HG02943 (cell line): ENCODE measurements around the gene DMRT3.

Source experiments
- ATAC-seq: cut with Tn5 transposase; IDR thresholded peaks from one replicate; pipeline ENCODE4 v1.9.1; 2021; ENCODE audit warnings: mild to moderate bottlenecking, low read depth, moderate library complexity; ENCODE audit not compliant: unreplicated experiment

DMRT3 gene, protein sequence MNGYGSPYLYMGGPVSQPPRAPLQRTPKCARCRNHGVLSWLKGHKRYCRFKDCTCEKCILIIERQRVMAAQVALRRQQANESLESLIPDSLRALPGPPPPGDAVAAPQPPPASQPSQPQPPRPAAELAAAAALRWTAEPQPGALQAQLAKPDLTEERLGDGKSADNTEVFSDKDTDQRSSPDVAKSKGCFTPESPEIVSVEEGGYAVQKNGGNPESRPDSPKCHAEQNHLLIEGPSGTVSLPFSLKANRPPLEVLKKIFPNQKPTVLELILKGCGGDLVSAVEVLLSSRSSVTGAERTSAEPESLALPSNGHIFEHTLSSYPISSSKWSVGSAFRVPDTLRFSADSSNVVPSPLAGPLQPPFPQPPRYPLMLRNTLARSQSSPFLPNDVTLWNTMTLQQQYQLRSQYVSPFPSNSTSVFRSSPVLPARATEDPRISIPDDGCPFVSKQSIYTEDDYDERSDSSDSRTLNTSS

DNA sequence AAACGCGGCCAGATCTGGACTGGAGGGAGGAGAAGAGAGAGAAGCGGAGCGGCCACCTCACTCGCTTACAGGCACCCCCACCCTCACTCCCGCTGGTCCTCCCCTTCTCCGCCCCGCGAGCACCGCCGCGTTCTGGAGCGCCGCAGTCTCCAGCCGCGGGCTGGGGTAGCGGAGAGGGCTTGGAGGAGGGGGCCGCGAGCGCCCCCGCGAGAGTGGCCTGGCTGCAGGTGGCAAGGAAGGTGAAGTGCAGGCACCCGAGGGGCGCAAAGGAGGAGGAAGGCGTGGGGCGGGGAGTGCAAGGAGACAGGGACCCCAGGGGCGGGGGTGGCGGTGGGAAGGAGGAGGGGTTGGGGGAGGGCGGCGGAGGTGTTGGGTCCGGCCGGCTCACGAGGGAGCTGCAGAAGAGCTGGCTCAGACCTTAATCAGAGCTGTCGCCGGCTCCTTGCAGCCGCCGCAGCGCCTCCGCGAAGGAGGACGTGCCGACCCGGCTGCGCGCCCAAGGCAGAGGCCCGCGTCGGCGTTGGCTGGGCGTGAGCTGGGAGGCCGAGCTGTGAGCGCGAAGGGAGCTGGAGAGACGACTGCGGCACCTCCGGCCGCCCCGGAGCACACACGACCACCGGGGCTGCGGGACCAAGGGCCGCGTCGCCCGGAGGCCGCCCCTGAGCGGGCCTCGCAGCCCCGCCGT lies at the start of gene DMRT3:
DMRT3 (plus strand) TSS at position 398 of the 685 bp plus-strand sequence. CDS start 347 bp downstream, outside the sequence.
- ATAC-seq, result no peak

DNA sequence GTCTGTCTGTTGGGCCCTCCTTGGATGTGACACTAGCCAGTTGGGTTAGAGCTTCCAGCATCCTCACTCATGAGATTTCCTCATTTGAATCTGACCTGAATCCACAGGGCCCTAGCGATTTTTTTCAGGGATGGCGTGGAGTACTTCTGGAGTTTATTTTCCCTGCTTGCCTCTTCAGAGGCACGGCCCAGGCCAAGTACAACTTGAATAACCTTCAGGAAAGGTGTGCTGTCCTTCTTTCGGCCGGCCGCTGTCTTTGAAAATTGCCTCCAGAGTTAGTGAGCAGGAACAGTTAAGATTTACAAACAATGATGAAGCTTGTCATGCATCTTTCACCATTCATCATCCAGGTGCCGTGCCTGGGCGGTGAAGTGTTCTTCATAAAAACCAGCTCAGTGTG lies 49.5 kb upstream of the DMRT3 start:
- ATAC-seq, result no peak

DNA sequence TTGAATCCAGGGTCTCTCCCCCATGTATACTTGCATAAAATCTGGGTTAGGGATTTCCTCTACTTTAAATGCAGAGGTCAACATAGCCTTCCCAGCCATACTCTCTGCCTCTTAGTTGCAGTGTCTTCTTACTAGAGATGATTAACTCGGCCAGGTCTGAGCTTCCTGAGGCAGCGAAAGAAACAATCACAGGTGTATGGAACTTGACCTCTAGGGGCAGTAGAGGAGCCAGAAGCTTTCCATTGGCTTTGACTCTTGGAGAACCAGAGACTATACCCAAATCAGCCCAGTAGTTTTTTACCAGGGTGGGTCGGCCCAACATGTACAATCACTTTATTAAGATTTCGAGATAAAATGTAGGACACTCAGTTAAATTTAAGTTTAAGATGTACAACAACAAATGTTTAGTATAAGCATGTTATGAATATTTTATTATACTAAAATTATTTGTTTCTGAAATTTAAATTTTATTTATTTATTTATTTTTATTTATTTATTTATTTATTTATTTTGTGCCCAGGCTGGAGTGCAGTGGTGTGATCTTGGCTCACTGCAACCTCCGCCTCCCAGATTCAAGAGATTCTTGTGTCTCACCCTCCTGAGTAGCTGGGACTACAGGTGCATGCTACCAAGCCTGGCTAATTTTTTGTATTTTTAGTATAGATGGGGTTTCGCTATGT lies 48.0 kb upstream of the DMRT3 start:
- peak; percentile 92 for ATAC-seq

DNA sequence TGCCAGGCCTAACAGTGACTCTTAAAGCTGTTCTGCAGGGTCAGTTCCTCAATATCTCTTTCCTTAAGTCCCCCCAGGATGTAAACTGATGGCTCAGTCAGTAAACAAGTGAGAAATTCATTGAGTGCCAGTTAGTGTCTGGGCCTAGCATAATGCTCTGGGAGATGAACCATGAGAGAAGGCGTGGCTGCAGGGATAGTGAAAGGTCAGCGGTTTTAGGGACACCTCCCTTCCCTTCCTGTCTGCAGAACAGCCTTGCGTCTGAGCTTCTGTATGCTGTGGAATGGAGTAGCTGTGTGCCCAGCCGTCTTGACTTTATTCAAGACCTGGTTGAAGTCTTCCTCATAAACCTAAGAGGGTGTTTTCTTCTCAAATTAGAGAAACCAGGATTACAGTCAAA lies 46.7 kb upstream of the DMRT3 start:
- no peak for ATAC-seq

DNA sequence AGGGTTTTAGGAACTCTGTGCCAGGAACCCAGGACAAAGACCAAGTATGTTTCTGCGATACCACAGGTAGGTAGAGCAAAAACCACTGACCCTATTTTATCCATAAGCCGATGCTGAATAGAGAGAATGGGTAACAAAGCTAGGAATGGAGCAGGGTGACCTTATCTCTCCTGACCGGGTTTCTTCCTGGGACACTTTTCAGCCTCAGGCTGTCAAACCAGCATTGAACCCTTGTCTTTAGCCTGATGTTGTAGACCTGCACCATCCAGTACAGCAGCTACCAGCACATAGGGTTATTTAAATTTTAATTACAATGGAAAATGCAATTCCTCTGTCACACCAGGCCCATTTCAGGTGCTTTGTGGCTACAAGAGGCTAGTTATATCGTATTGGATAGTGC lies 43.1 kb upstream of the DMRT3 start:
- ATAC-seq, result no peak

DNA sequence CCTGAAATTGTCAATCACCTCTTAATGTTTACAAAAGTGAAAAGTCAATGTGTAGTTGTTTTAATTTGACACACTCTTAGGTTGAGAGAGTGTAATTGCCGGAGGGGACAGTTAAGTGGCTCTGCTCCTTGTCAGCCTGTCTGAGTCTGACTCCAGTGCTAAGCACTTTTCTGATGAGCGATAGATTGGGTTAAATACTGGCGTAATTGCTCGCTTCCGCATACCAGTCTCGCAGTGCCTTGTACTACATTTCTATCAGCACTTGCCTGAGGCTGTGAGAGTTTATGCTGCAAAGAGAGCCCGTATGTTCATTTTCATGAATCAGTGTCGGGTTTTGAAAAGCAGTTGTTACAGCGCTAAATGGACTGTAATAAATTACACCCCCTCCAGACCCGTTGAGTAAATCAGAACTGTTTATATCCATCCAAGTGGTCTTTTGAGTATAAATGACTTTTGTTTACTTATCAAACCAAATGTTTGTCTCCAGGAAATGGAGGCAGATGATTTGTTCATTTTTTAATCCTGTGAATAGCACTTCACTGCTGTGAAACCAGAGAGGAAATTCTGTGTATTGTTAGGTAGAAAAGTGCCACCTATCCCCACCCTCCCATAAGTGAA lies 41.0 kb upstream of the DMRT3 start:
- ATAC-seq, result no peak

DNA sequence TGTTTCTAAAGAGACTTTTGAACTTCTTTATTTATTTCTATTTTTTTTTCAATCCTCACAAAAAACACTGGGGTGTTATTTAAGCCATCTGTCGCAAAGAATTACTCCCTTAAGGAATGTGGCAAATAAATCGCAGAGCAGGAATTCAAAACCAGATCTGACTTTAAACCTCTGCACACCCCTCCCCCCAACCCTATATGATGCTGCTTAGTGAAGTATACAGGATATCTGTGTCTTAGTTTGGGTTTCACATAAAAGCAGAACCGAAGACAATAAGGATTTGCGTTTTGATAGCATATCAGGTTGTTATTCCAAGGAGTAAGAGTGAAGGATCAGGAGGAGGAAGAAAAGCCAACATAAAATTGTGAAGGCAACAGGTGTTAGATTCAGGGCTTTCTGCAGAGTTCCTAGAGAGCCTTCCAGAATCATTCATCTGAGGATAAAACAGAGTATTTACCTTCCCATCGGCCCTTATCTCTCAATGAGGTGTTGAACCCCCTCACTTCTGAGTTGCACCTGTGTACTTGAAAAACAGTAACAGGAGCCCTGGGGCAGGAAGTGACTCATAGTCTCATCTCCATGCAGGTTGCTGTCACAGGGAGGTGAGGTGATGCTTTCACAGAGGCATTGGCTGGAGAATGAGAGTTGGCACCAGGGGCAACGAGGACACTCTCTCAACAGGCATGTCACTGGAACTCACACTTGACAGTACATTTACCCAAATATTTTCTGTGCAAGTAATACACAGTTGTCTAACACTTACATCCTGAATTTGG lies 33.5 kb upstream of the DMRT3 start:
- ATAC-seq, result no peak

DNA sequence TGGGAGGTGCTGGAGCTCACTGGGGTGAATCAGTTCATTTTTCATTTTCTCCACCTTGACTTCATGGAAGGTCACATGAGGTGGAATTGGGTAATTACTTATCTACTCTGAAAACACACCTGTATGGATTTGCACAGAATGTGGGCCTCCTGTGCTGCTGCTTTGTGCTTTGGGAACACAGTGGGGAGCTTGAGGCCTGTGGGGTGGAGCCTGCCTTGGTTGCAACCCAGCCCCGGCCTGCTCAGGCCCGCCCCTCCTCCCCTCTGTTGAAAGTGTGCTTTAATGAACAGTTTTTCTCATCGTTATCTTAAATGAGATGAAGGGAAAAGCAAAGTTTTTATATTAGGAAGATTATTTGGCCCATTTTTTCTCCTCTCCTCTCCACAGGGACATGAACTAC lies 28.5 kb upstream of the DMRT3 start:
- no peak for ATAC-seq

DNA sequence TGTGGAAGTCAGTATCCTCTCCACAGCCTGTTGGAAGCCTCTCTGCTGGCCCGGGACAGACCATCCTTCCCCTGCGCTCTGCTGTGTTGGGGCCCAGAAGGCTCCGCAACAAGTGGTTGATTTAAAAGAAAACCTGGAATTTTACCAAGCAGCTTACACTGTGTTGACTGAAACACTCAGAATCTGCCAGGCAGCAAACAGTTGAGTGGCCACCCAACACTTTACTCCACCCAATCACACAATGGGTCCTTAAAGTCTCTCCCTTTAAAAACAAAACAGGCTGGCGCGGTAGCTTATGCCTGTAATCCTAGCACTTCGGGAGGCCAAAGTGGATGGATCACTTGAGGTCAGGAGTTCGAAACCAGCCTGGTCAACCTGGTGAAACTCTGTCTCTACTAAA lies 28.0 kb upstream of the DMRT3 start:
- no peak for ATAC-seq

DNA sequence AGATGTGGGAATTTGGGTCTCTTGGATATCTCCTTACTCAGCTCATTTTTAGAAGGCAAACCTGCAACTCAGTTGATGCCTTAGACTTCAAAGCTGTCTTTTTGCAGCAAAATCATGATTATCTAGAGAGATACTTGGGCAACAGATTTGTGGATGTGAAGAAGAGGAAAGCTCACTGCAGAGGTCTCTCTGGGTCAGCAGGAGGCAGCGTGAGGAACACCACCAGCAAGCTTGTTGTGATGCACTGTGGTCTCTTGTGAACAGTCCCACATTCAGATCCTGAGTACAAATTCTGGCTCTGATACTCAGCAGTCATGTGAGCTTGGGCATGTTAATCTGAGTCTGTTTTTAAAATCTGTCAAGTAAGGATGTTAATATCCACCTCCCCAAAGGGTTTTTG lies 26.3 kb upstream of the DMRT3 start:
- no peak for ATAC-seq

DNA sequence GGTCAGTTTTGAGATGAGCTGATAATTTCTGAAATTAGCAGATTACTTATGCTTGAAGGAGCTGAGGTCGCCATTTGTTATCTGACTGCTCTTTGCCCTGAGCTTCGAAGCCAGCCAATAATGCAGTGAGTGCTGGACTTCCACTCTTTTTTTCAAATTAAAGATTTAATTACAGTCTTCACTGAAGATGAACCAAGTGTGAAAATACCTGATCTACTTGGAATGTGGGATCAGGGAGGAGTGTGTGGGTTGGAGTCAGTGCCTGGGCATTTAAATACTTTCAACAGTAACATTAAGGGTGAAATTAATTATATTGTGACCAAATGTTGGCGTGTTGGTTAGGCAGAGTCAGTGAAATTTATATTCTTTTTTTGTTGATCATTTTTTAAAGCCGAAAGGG lies 23.9 kb upstream of the DMRT3 start:
- no peak for ATAC-seq

DNA sequence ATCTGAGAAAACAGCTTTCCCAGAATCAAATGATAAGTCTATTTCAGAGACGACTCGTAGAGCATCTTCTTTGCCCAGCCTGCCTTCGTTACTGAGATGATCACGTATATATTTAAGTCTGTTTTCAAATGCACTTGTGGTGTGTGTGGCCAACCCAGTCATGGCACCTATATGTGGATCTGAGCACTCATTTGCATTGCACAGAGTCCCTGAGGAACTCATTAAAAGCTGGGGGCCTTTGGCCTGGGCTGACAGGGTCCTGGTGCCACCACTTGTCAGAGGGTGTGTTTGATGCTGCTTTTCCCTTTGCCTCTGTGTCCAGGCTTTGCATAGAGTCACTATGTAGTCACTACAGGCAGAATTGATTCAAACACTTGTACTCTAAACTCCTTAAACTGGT lies 17.4 kb upstream of the DMRT3 start:
- ATAC-seq, result no peak

DNA sequence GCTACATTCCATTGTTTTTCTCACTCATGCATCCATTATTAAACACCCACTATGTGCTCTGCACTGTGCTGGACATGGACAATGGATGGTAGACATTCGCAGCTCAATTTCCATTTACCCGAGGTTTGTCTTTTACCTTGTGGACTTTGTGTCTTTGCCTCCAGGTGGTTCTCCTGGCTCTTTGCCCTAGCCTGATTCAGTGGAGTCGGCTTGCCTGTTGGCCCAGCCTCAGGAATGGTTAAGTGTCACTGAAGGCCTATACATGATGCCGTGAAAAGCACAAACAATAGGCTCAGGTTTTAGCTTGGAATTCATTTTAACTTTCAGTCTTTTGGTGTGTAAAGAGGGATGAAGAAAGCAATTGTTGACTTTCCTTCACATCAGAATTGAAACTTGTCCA lies 16.5 kb upstream of the DMRT3 start:
- no peak for ATAC-seq

DNA sequence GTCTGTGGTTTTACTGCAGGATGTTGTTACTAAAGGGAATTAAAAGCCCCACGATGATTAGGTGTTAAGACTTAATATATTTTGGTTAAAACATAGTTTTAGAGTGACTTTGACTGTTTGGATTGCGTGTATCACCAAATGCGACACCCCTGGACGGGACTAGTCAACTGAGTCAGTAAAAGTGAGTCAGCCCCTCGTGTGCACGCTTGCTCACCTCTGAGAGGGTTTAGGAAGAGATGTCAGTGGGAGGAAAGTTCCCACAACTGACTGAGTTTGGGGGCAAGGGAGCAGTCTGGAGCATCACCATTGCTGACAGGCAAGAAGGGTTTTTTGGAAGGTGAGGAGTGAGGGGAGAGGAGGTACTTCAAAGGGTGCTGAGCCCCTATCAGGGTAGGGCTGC lies 14.4 kb upstream of the DMRT3 start:
- no peak for ATAC-seq

DNA sequence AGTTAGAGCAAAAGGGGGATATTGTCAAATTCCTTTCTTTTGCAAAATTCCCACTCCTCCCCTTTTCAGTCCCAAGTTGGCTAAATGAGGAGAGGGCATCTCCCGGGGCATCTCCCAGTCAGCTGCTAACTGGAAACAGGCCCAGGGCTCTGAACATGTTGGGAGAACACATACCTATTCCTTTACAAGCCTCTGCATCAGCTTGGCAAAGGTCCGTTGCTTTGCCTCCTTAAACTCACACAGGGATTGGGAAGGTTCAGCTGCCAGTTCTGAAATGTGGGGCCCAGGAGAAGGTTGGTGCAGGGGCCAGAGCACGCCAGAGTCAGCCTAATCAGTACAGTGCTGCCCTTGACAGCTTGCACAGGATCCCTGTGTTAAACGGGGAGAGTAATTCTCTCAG lies 11.0 kb upstream of the DMRT3 start:
- ATAC-seq, result no peak

DNA sequence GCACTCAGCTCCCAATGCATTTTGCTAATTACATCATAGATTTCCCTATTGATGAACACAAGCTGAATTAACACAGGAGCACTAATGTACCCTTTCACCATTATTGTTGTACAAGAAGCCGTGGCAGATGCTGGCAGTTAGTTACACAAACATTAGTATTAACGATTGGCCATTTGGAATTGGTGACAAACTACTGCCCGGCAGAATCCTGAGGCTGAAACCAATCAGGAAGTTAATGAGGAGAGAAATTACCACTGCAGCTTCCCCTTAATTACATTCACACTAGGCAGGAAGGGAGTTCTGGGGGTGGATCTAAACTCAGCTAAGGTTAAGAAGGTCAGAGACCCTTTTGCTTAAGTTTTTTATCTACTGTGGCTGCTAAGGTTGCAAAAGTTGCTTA lies 9.6 kb upstream of the DMRT3 start:
- no peak for ATAC-seq

DNA sequence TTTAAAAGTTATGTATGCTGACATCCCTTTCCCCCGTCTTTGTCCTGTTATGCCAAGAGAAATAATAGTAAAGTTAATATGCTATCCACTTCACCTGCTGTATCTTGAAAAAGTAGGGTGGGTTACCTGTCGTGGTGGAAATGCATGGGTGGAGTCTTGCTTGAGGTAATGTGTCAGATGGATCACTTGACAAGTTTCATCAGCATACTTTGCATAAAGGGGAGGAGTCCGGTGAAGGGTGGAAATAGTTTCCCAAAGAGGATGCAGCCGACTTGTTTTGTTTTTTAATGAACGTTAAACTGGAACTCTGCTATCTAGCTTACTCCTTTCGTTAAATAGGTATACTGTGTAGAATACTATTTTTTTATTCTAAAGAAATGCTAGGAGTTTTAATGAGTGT lies 9.0 kb upstream of the DMRT3 start:
- no peak for ATAC-seq

DNA sequence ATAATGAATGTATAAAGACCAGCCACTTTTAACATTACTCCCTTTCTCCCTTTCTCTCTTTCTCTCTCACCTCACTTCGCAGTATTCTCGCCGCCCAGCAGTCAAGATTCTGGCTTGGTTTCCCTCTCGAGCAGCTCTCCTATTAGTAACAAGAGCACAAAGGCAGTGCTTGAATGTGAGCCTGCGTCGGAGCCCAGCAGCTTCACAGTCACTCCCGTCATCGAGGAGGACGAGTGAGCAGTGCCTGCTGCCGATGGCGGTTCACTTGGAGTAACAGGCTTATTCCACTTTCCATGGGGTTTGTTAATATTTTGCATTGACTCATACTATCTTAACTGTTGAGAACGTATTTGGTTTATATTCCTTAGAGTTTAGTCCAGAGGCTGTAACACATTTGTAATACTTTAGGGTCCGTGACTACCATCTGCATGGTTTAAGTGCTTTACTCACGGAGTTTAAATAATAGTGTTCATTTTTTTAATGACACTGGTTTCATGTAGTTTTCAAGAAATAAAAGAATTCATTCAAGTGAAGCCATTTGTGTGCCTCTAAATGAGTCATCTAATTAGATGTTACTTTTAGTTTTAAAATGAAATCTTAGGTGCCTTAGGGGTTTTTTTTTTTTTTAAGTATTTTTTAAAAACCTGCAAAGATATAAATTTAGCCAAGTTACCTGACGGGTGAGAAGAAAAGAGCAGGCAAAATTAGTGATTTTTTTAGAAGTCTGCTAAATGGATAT lies 8.4 kb upstream of the DMRT3 start:
- ATAC-seq, result no peak

DNA sequence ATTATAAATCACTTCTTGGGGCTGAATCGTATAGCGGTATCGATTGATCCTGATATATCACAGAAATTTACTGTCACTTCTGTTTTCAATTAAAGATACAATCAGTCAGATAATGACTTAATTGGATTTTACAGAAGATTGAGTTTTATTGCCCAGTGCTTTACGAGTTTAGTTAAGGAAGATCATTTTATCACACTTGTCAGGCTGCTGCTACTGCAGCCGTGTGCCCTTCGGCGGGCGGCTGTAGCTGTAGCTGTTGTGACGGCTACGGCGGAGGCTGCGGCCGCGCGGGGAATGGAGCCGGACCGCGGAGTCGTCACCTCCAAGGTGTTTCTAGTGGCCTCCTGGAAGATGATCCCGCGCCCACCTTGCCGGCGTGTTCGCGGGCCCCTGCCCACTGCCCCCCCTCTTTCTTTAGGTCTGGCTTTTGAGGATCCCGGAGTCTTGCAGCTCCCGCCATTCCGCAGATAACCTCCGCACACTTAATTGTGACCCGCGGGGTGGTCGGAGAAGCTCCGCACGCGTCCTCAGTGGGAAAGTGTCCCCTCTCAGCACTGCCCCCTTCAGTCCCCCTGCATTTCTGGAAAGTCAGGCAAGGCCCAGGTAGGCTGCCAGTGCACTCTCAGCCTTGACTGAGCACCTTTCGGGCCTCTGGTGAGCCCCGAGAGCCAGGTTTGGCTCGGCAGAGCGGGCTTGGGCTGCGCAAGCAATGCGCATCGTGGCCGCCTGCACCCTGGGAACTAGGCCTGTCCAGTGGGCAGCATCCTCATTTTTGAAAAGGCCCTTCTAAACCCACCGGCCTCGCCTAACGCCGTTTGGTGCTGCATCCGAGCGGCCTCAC lies 6.9 kb upstream of the DMRT3 start:
- ATAC-seq, result no peak
